Mesendoderm (in vitro differentiated cells): Measurements from ENCODE around the gene MAN2A2. TPM values are rescaled to one million over a fixed set of nuclear protein-coding genes. Genes with fewer than 3 reads are reported as not detected.

Experiments
- DNase-seq: peaks from one replicate; pipeline ENCODE4 v3.0.0; 2013
- H2AK5ac ChIP-seq: 2 replicates; pipeline ENCODE4 v1.6.1; 2013; ENCODE audit warnings: low read length, inconsistent platforms
- H2BK120ac ChIP-seq: 2 replicates; pipeline ENCODE4 v1.6.1; 2013; ENCODE audit warnings: low read depth, mild to moderate bottlenecking, low read length, moderate library complexity, mixed read lengths
- H2BK15ac ChIP-seq: replicated peaks from 2 replicates; pipeline ENCODE4 v1.6.1; 2013; ENCODE audit warnings: low read depth, mild to moderate bottlenecking, moderate library complexity
- H2BK5ac ChIP-seq: 2 replicates; pipeline ENCODE4 v1.6.1; 2013; ENCODE audit warnings: low read length, inconsistent platforms
- H3K18ac ChIP-seq: 2 replicates; pipeline ENCODE4 v1.6.1; 2013; ENCODE audit warnings: mild to moderate bottlenecking, low read length, mixed read lengths
- H3K23ac ChIP-seq: one replicate; pipeline ENCODE4 v1.6.1; 2013; ENCODE audit warnings: low read length
- H3K27ac ChIP-seq: 2 replicates; pipeline ENCODE4 v1.5.1; 2013; ENCODE audit warnings: low read depth, mild to moderate bottlenecking, inconsistent platforms, low read length, moderate library complexity
- H3K27me3 ChIP-seq: 2 replicates; pipeline ENCODE4 v1.6.1; 2013; ENCODE audit warnings: low read length, control low read depth, mild to moderate bottlenecking, inconsistent platforms; ENCODE audit not compliant: insufficient read depth, poor library complexity
- H3K36me3 ChIP-seq: 2 replicates; pipeline ENCODE4 v1.6.1; 2013; ENCODE audit warnings: low read length, inconsistent platforms; ENCODE audit not compliant: control insufficient read depth, insufficient read depth
- H3K4ac ChIP-seq: one replicate; pipeline ENCODE4 v1.6.1; 2013; ENCODE audit warnings: low read depth, mild to moderate bottlenecking, low read length, moderate library complexity
- H3K4me1 ChIP-seq: 2 replicates; pipeline ENCODE4 v1.6.1; 2013; ENCODE audit warnings: low read depth, low read length, inconsistent platforms; ENCODE audit not compliant: control insufficient read depth
- H3K4me2 ChIP-seq: 2 replicates; pipeline ENCODE4 v1.6.1; 2013; ENCODE audit warnings: low read length
- H3K4me3 ChIP-seq: 2 replicates; pipeline ENCODE4 v1.5.1; 2013; ENCODE audit warnings: mild to moderate bottlenecking, low read length
- H3K56ac ChIP-seq: one replicate; pipeline ENCODE4 v1.6.1; 2013; ENCODE audit warnings: low read length
- H3K79me1 ChIP-seq: 2 replicates; pipeline ENCODE4 v1.6.1; 2013; ENCODE audit warnings: low read length, inconsistent platforms
- H3K79me2 ChIP-seq: 2 replicates; pipeline ENCODE4 v1.6.1; 2013; ENCODE audit warnings: mild to moderate bottlenecking, low read length; ENCODE audit not compliant: control insufficient read depth, insufficient read depth
- H3K9ac ChIP-seq: 2 replicates; pipeline ENCODE4 v1.6.1; 2013; ENCODE audit warnings: low read length, inconsistent platforms
- H4K5ac ChIP-seq: one replicate; pipeline ENCODE4 v1.6.1; 2013; ENCODE audit warnings: low read length
- H4K8ac ChIP-seq: one replicate; pipeline ENCODE4 v1.6.1; 2013; ENCODE audit warnings: low read depth, mild to moderate bottlenecking, control low read depth, low read length, moderate library complexity
- WGBS: extraction: QIAGEN DNeasy Blood & Tissue Kit; methylation state at CpG from one replicate; pipeline ENCODE4 v1.1.7; 2013; ENCODE audit warnings: low lambda C conversion rate, missing lambda C conversion rate; ENCODE audit not compliant: insufficient coverage; ENCODE audit errors: extremely low coverage; 5-methylcytosine and 5-hydroxymethylcytosine counted together
- small RNA-seq: library from polyadenylated mRNA; stranded (forward); fragments of <200 nt; extraction: miRNeasy Mini kit (QIAGEN cat#:217004); gene quantifications from one replicate; pipeline ENCODE3, GENCODE V24; 2013; ENCODE audit not compliant: insufficient read depth

The MAN2A2 gene

GRCh38 chr15:90972133-90972532 is 69.0 kb downstream of the MAN2A2 start:
- Histone ChIP-seq H3K23ac (no peak overlapping the region), H4K8ac (no peak overlapping the region), H3K4ac (no peak overlapping the region), H3K79me2 (no peaks in the 10 kb centered on the region), H3K9ac (no peak overlapping the region), H3K4me1 (no peaks in the 10 kb centered on the region), H3K18ac (no peak overlapping the region), H2BK15ac (no peak overlapping the region), H3K4me3 (no peak overlapping the region), H3K56ac (no peak overlapping the region), H3K27me3 (no peaks in the 10 kb centered on the region), H2BK120ac (no peak overlapping the region), H4K5ac (no peak overlapping the region), H2AK5ac (no peak overlapping the region), H3K36me3 (peaks cover 30% of the 10 kb centered on the region), H2BK5ac (no peak overlapping the region), H3K79me1 (no peaks in the 10 kb centered on the region), H3K27ac (no peak overlapping the region), H3K4me2 (no peak overlapping the region)
- no peak for DNase-seq
- no CpG with 5 or more reads among the region's 5 CpGs for WGBS

Small RNA genes within 50 kb of the gene (small RNA-seq; reads per million reads assigned to genes)
- not detected for gene RN7SL363P
